ENCODE results near the gene SGCA. TPM values are rescaled to one million over a fixed set of nuclear protein-coding genes. Genes with fewer than 3 reads are reported as not detected.

Gene SGCA
- under 1 TPM in 1 of 2 experiments, not detected in 1; 0.30 TPM for total RNA-seq

- H3K4me3 Mint-ChIP-seq: no peak within 1 kb of the TSS
- peak within 1 kb of the TSS; percentile 5 for H3K27ac Mint-ChIP-seq
- peaks cover 5% of the 10 kb centered on the region for H3K27me3 Mint-ChIP-seq
- no peaks in the 10 kb centered on the region for H3K9me3 Mint-ChIP-seq
- no peak for DNase-seq
- peaks cover 33% of the 10 kb centered on the region for H3K4me1 Mint-ChIP-seq
- ChIA-PET CTCF (interaction anchor here (0.9 to 2.1 kb wide), 4 partner anchors 27 to 72 kb away, joined by 3 to 5 read pairs (median 4); no protein-coding TSS in a partner anchor), POLR2A (interaction anchor here (1.7 kb wide), 1 partner anchor 34 kb away, joined by 5 read pairs; no protein-coding TSS in a partner anchor)
- H3K36me3 Mint-ChIP-seq (ENCODE audit: low read depth): no peaks in the 10 kb centered on the region
Measured at GRCh38 chr17:50165867-50166517, at the start of gene SGCA. Gene SGCA (plus strand): TSS chr17:50166005. CDS start chr17:50166041, 36 bp downstream.

DNA sequence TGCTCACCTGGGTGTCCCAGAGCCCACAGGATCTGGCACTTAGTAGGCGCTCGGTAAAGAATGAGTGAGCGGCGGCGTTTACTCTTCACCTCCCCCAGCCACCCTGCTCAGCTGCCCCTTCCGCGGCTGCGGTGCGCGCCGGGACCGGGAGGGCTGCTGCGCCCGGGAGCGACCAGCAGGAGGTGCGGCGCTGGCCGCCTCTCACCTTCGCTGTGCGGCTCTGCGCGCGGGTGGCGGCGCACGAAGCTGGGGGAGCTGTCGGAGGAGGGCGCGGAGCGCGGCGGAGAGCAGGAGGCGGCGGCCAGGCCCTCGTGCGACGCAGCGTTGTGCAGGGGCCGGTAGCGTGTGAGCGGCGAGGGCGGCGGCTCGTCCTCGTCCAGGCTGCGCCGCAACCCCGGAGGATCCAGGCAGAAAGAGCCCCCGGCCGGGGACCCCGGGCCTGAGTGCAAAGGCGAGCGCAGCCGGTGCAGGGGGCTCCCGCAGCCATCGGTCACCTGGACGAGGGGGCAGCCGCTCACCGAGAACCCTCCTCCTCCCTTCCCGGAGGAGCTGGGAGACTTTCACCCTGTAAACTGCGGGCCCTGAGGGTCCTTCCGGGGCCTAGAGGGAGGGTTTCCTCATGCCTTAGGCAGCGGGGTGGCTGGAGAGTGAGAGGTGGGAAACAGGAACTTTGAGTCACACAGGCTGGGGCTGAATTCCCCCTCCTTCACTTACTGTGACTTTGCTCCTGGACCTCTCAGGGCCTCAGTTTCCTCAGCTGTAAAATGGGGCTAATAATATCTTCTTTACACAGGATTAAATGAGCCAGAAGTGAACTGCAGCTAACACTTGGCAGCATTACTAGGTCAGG, 48.4 kb upstream of the SGCA start:
- POLR2A ChIA-PET: interaction anchor here (0.9 to 1.6 kb wide), 3 partner anchors 15 to 32 kb away, joined by 3 to 4 read pairs (median 4); no protein-coding TSS in a partner anchor
- H3K9me3 Mint-ChIP-seq: no peaks in the 10 kb centered on the region
- CTCF ChIA-PET: interaction anchor here (0.6 to 5.3 kb wide), 16 partner anchors 10 to 180 kb away, joined by 3 to 48 read pairs (median 4); partner anchors contain the start of genes PDK2 and SAMD14

GRCh38 chr17:50118076-50118827, 47.6 kb upstream of the SGCA start:
- POLR2A ChIA-PET: interaction anchor here (0.9 to 1.6 kb wide), 5 partner anchors 14 to 31 kb away, joined by 3 to 4 read pairs (median 3); no protein-coding TSS in a partner anchor
- H3K9me3 Mint-ChIP-seq: no peaks in the 10 kb centered on the region

More for the DNA sequence above, 48.4 kb upstream of the SGCA start:
- peak; percentile 63 for DNase-seq
- Mint-ChIP-seq H3K4me1 (peaks cover 7% of the 10 kb centered on the region), H3K4me3 (no peak overlapping the region), H3K27ac (no peak overlapping the region), H3K27me3 (peaks cover 56% of the 10 kb centered on the region), H3K36me3 (ENCODE audit: low read depth) (no peaks in the 10 kb centered on the region)

GRCh38 chr17:50118828-50119218, 47.0 kb upstream of the SGCA start:
- H3K27me3 Mint-ChIP-seq: peaks cover 60% of the 10 kb centered on the region
- ChIA-PET POLR2A (interaction anchor here (0.9 kb wide), 3 partner anchors 12 to 31 kb away, joined by 3 read pairs; no protein-coding TSS in a partner anchor), CTCF (interaction anchor here (0.7 to 1.4 kb wide), 5 partner anchors 10 to 83 kb away, joined by 3 to 7 read pairs (median 3); partner anchors contain the start of gene COL1A1)

More at GRCh38 chr17:50118076-50118827, 47.6 kb upstream of the SGCA start:
- peaks cover 7% of the 10 kb centered on the region for H3K4me1 Mint-ChIP-seq
- H3K27me3 Mint-ChIP-seq: peaks cover 60% of the 10 kb centered on the region
- CTCF ChIA-PET: interaction anchor here (0.9 to 5.3 kb wide), 8 partner anchors 9 to 63 kb away, joined by 3 to 48 read pairs (median 4); partner anchors contain the start of gene PDK2
- no peak overlapping the region for H3K27ac Mint-ChIP-seq
- H3K36me3 Mint-ChIP-seq (ENCODE audit: low read depth): no peaks in the 10 kb centered on the region
- no peak overlapping the region for H3K4me3 Mint-ChIP-seq
- DNase-seq: no peak

DNA sequence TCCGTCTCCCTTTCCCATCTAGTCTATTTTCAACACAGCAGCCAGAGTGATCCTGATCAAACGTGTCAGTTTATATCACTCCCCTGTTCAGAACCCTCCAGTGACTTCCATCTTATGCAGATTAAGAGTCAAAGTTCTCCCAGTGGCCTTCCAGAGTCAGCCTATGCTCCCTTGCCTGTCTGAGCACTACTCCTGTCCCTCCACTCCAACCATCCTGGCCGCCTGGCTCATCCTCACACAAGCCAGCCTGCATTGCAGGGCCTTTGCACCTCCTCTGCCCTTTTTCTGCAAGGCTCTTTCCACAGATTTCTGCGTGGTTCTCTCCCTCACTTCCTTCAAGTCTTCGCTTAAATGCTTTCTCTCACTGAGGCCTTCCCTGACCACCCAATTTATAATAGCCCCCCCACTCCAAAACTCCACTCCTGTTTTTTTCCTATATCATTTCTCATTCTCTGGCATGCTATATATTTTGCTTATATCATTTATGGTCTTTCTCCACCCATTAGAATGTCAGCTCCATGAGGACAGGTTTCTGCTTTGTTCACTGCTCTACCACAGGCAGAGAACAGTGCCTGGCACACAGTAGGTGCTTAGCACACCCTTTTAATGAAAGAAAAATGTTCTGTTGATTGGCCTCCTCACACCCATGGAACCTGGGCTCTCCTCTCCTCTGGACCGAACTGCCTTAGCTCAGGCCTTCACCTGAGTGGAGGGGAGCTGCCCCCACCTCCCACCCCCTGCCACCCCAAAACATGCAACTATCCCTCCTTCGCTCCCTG, 45.1 kb upstream of the SGCA start:
- DNase-seq: no peak
- Mint-ChIP-seq H3K27ac (no peak overlapping the region), H3K27me3 (peaks cover 58% of the 10 kb centered on the region), H3K4me1 (peaks cover 7% of the 10 kb centered on the region), H3K36me3 (ENCODE audit: low read depth) (no peaks in the 10 kb centered on the region), H3K4me3 (no peak overlapping the region), H3K9me3 (no peaks in the 10 kb centered on the region)
- ChIA-PET POLR2A (interaction anchor here (1.3 kb wide), 1 partner anchor 40 kb away, joined by 3 read pairs; no protein-coding TSS in a partner anchor), CTCF (interaction anchor here (1.3 kb wide), 1 partner anchor 31 kb away, joined by 4 read pairs; no protein-coding TSS in a partner anchor)

More at GRCh38 chr17:50118828-50119218, 47.0 kb upstream of the SGCA start:
- Mint-ChIP-seq H3K4me3 (no peak overlapping the region), H3K4me1 (peaks cover 7% of the 10 kb centered on the region), H3K9me3 (no peaks in the 10 kb centered on the region), H3K27ac (no peak overlapping the region), H3K36me3 (ENCODE audit: low read depth) (no peaks in the 10 kb centered on the region)
- no peak for DNase-seq

DNA sequence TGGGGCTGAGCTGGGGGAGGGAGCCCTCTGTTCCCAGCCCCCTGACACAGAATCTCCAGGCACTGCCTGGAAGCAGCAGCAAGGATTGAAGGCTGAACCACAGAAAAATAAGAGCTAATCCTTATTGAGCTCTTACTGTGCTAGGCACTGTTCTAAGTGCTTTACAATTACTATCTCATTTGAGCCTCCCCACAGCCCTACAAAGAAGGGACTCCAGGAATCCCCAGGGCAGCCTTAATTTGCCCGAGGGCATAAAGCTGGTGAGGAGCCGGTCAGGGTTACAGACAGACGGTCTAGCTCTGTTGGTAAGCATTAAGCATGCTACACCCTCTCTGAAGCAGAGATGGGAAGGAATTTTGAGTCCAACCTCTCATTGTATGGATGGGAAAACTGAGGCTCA, 42.9 kb upstream of the SGCA start:
- Mint-ChIP-seq H3K4me1 (peaks cover 5% of the 10 kb centered on the region), H3K36me3 (ENCODE audit: low read depth) (no peaks in the 10 kb centered on the region), H3K27me3 (peaks cover 51% of the 10 kb centered on the region), H3K27ac (no peak overlapping the region), H3K9me3 (no peaks in the 10 kb centered on the region), H3K4me3 (no peak overlapping the region)
- ChIA-PET CTCF (interaction anchor here (1.0 to 2.3 kb wide), 5 partner anchors 8 to 77 kb away, joined by 3 to 9 read pairs (median 4); no protein-coding TSS in a partner anchor), POLR2A (interaction anchor here (1.4 kb wide), 1 partner anchor 10 kb away, joined by 5 read pairs; no protein-coding TSS in a partner anchor)
- no peak for DNase-seq

- no peaks in the 10 kb centered on the region for H3K9me3 Mint-ChIP-seq
- H3K36me3 Mint-ChIP-seq (ENCODE audit: low read depth): no peaks in the 10 kb centered on the region
- H3K27me3 Mint-ChIP-seq: peaks cover 52% of the 10 kb centered on the region
- CTCF ChIA-PET: interaction anchor here (1.0 to 2.3 kb wide), 3 partner anchors 10 to 76 kb away, joined by 4 to 9 read pairs (median 5); no protein-coding TSS in a partner anchor
- DNase-seq: no peak
- H3K27ac Mint-ChIP-seq: no peak overlapping the region
- POLR2A ChIA-PET: interaction anchor here (1.4 kb wide), 1 partner anchor 11 kb away, joined by 5 read pairs; no protein-coding TSS in a partner anchor
- H3K4me1 Mint-ChIP-seq: peaks cover 12% of the 10 kb centered on the region
- no peak overlapping the region for H3K4me3 Mint-ChIP-seq
Measured at GRCh38 chr17:50123649-50124349, 42.0 kb upstream of the SGCA start.

DNA sequence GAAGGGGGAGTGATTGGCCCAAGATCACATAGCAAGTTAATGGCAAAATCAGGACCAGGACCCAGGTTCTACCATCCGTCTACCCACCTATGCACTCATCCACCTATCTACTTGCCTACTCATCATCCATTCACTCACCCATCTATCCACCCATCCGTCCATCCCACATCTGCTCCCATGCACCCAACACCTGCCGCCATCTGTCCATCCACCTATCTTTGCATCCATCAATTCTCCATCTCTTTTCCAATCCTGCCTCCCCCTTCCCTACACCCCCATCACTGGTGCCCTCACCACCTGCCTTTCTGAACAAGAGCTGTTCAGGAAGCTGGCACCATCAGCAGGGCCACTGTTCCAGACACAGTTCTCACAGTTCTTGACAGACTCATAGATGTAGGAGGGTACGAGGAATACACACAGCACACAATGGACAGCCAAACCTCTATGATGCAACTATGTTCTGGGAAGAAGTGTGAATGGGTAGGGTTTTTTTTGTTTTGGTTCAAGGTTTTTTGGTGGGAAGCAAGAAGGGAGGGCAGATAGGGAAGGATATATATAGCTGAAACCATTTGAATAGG, 40.3 kb upstream of the SGCA start:
- Mint-ChIP-seq H3K36me3 (ENCODE audit: low read depth) (no peaks in the 10 kb centered on the region), H3K4me3 (no peak overlapping the region), H3K4me1 (peaks cover 15% of the 10 kb centered on the region), H3K27me3 (peaks cover 44% of the 10 kb centered on the region), H3K27ac (no peak overlapping the region), H3K9me3 (no peaks in the 10 kb centered on the region)
- no peak for DNase-seq
- POLR2A ChIA-PET: no interaction called here
- CTCF ChIA-PET: no interaction called here

- CTCF ChIA-PET: interaction anchor here (0.7 to 1.2 kb wide), 2 partner anchors 10 to 34 kb away, joined by 3 to 4 read pairs; no protein-coding TSS in a partner anchor
- peaks cover 40% of the 10 kb centered on the region for H3K27me3 Mint-ChIP-seq
- no peak for DNase-seq
- POLR2A ChIA-PET: no interaction called here
- peaks cover 36% of the 10 kb centered on the region for H3K4me1 Mint-ChIP-seq
- H3K36me3 Mint-ChIP-seq (ENCODE audit: low read depth): peaks cover 16% of the 10 kb centered on the region
- no peak overlapping the region for H3K4me3 Mint-ChIP-seq
- no peaks in the 10 kb centered on the region for H3K9me3 Mint-ChIP-seq
- H3K27ac Mint-ChIP-seq: no peak overlapping the region
Measured at GRCh38 chr17:50127697-50128361, 38.0 kb upstream of the SGCA start.

- DNase-seq: no peak
- ChIA-PET CTCF (no interaction called here), POLR2A (interaction anchor here (1.4 kb wide), 1 partner anchor 12 kb away, joined by 3 read pairs; no protein-coding TSS in a partner anchor)
- Mint-ChIP-seq H3K4me3 (peak overlapping the region; percentile 38), H3K4me1 (peaks cover 36% of the 10 kb centered on the region), H3K9me3 (no peaks in the 10 kb centered on the region), H3K27ac (no peak overlapping the region), H3K27me3 (peaks cover 37% of the 10 kb centered on the region), H3K36me3 (ENCODE audit: low read depth) (peaks cover 23% of the 10 kb centered on the region)
Measured at GRCh38 chr17:50128441-50129352, 37.1 kb upstream of the SGCA start.
